ENCODE measurements around the gene ZSWIM6. TPM values are rescaled to one million over a fixed set of nuclear protein-coding genes. Genes with fewer than 3 reads are reported as not detected.
A peak's percentile ranks its signal among the peaks of the same experiment; 100 is the strongest.

The ZSWIM6 gene
- polyA plus RNA-seq, 6 donors from 2014 or later = 0.65 to 1.5 (median 1.4) TPM

GRCh38 chr5:61330341-61330844 lies 1.7 kb upstream of the ZSWIM6 start:
- no peak for DNase-seq
- Mint-ChIP-seq H3K27ac (peak overlapping the region; percentile 35 to 98 (median 93)), H3K27me3 (peaks cover 0 to 7% (median 3%) of the 10 kb centered on the region in 3 donors), H3K36me3 (no peaks in the 10 kb centered on the region), H3K4me1 (peaks cover 39 to 49% (median 45%) of the 10 kb centered on the region in 3 donors), H3K9me3 (no peaks in the 10 kb centered on the region), H3K4me3 (peak overlapping the region; percentile 86 to 97 (median 94))
- ATAC-seq (ENCODE audit: low read depth in 2 of 2) = no peak

GRCh38 chr5:61330845-61331406 lies 1.1 kb upstream of the ZSWIM6 start:
- Mint-ChIP-seq H3K27me3 (peaks cover 0 to 7% (median 3%) of the 10 kb centered on the region in 3 donors), H3K4me1 (peaks cover 39 to 53% (median 47%) of the 10 kb centered on the region in 3 donors)
- peak; percentile 46 to 47 for ATAC-seq (ENCODE audit: low read depth in 2 of 2)

GRCh38 chr5:61332358-61332749 lies 296 bp downstream of the ZSWIM6 start:
- peak overlapping the region in 5 of 6 donors; percentile 94 to 99 (median 98) for H3K27ac Mint-ChIP-seq
- H3K36me3 Mint-ChIP-seq = peaks cover 3 to 11% of the 10 kb centered on the region in 2 donors
- H3K9me3 Mint-ChIP-seq = no peaks in the 10 kb centered on the region
- ATAC-seq (ENCODE audit: low read depth in 2 of 2) (peak in 1 of 2 donors; percentile 1), DNase-seq (no peak)
- peaks cover 0 to 7% (median under 1%) of the 10 kb centered on the region in 3 donors for H3K27me3 Mint-ChIP-seq
- peaks cover 40 to 59% (median 55%) of the 10 kb centered on the region in 3 donors for H3K4me1 Mint-ChIP-seq
- H3K4me3 Mint-ChIP-seq = peak overlapping the region; percentile 92 to 98 (median 94)

More at GRCh38 chr5:61330845-61331406, 1.1 kb upstream of the ZSWIM6 start:
- Mint-ChIP-seq H3K9me3 (no peaks in the 10 kb centered on the region), H3K27ac (peak overlapping the region in 5 of 6 donors; percentile 35 to 98 (median 91)), H3K4me3 (peak overlapping the region; percentile 92 to 98 (median 94)), H3K36me3 (no peaks in the 10 kb centered on the region)
- peak; percentile 82 for DNase-seq

GRCh38 chr5:61332851-61333320 lies 828 bp downstream of the ZSWIM6 start:
- peaks cover 45 to 58% (median 52%) of the 10 kb centered on the region in 3 donors for H3K4me1 Mint-ChIP-seq
- peak overlapping the region; percentile 68 to 95 (median 86) for H3K4me3 Mint-ChIP-seq
- peaks cover 5 to 11% of the 10 kb centered on the region in 2 donors for H3K36me3 Mint-ChIP-seq
- ATAC-seq (ENCODE audit: low read depth in 2 of 2) (no peak), DNase-seq (no peak)
- no peaks in the 10 kb centered on the region for H3K9me3 Mint-ChIP-seq
- H3K27ac Mint-ChIP-seq = peak overlapping the region in 3 of 6 donors; percentile 31 to 90 (median 72)
- peaks cover 0 to 7% (median 0%) of the 10 kb centered on the region in 3 donors for H3K27me3 Mint-ChIP-seq

- no peaks in the 10 kb centered on the region for H3K9me3 Mint-ChIP-seq
- H3K36me3 Mint-ChIP-seq = peaks cover 5 to 11% of the 10 kb centered on the region in 2 donors
- ATAC-seq (ENCODE audit: low read depth in 2 of 2) = peak in 1 of 2 donors; percentile 6
- DNase-seq = peak; percentile 53
- peaks cover 0 to 4% (median 0%) of the 10 kb centered on the region in 3 donors for H3K27me3 Mint-ChIP-seq
- H3K27ac Mint-ChIP-seq = peak overlapping the region; percentile 81 to 94 (median 88)
- peak overlapping the region; percentile 84 to 95 (median 93) for H3K4me3 Mint-ChIP-seq
- H3K4me1 Mint-ChIP-seq = peaks cover 43 to 55% (median 49%) of the 10 kb centered on the region in 3 donors
Measured at GRCh38 chr5:61333321-61333953, 1.4 kb downstream of the ZSWIM6 start.

- H3K27me3 Mint-ChIP-seq = no peaks in the 10 kb centered on the region
- no peak for ATAC-seq (ENCODE audit: low read depth in 2 of 2)
- H3K27ac Mint-ChIP-seq = peak overlapping the region in 5 of 6 donors; percentile 35 to 90 (median 70)
- peak overlapping the region; percentile 84 to 95 (median 93) for H3K4me3 Mint-ChIP-seq
- no peaks in the 10 kb centered on the region for H3K9me3 Mint-ChIP-seq
- H3K4me1 Mint-ChIP-seq = peaks cover 36 to 53% (median 45%) of the 10 kb centered on the region in 3 donors
- no peak for DNase-seq
- peaks cover 5 to 11% of the 10 kb centered on the region in 2 donors for H3K36me3 Mint-ChIP-seq
Measured at GRCh38 chr5:61333954-61334867, 2.2 kb downstream of the ZSWIM6 start.

- no peak for DNase-seq
- no peak for ATAC-seq (ENCODE audit: low read depth in 2 of 2)
- Mint-ChIP-seq H3K4me1 (peaks cover 28 to 48% (median 41%) of the 10 kb centered on the region in 3 donors), H3K4me3 (peak overlapping the region; percentile 84 to 95 (median 93)), H3K27me3 (no peaks in the 10 kb centered on the region), H3K9me3 (no peaks in the 10 kb centered on the region), H3K36me3 (peaks cover 5 to 11% of the 10 kb centered on the region in 2 donors), H3K27ac (peak overlapping the region in 4 of 6 donors; percentile 34 to 90 (median 55))
Measured at GRCh38 chr5:61334868-61335615, 3.0 kb downstream of the ZSWIM6 start.

DNA sequence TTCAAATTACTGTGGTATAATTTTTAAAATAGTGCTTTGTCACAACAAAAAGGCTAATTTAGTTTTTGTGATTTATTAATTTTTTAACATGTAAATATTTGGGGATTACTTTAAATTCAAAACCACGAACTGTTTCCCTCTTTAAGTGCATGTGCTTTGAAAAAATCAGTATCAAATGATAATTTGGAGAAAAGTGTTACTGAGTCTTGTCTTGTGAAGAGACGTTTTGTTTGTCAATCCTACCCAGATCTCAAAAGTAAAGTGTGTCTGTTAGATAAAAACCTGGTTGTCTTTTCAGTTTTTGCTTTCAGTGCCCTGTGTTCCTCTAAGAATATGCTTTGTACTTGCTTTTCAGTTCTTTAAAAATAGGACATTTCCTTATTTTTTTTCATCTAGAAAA lies 7.7 kb downstream of the ZSWIM6 start:
- H3K27ac Mint-ChIP-seq = peak overlapping the region in 1 of 6 donors; percentile 41

DNA sequence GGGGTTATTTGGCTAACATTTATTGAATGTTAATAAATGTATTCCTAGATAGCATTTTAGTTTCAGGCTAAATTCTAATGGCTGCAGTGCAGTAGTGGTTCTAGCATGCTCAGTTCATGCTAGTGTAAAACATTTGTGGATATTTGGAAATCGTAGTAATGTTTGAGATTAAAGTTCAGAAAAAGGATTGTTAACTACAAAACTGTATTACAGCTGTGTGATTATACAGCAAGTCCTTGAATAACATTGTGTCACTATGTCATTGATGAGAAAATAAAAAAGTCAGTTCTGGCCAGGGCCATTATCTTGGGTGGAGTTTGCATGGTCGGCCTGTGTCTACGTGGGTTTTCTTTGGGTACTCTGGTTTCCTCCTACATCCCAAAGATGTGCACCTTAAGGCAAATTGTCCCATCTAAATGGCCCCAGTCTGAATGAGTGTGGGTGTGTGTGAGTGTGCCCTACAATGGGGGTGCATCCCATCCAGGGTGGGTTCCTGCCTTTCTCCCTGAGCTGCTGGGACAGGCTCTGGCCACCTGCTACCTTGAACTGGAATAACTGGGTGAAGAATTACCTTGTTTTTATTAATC lies 8.8 kb downstream of the ZSWIM6 start:
- Mint-ChIP-seq H3K27ac (no peak overlapping the region), H3K36me3 (peaks cover 5 to 11% of the 10 kb centered on the region in 2 donors), H3K4me3 (peak overlapping the region in 1 of 8 donors; percentile 5), H3K27me3 (no peaks in the 10 kb centered on the region), H3K9me3 (no peaks in the 10 kb centered on the region), H3K4me1 (peaks cover 28 to 56% (median 50%) of the 10 kb centered on the region in 3 donors)
- no peak for DNase-seq
- no peak for ATAC-seq (ENCODE audit: low read depth in 2 of 2)

More for the DNA sequence above, 7.7 kb downstream of the ZSWIM6 start:
- Mint-ChIP-seq H3K4me3 (no peak overlapping the region), H3K9me3 (no peaks in the 10 kb centered on the region), H3K27me3 (no peaks in the 10 kb centered on the region), H3K36me3 (peaks cover 5 to 11% of the 10 kb centered on the region in 2 donors), H3K4me1 (peaks cover 31 to 58% (median 51%) of the 10 kb centered on the region in 3 donors)
- no peak for ATAC-seq (ENCODE audit: low read depth in 2 of 2)
- DNase-seq = no peak

GRCh38 chr5:61342071-61342501 lies 10.0 kb downstream of the ZSWIM6 start:
- ATAC-seq (ENCODE audit: low read depth in 2 of 2) = no peak
- no peak for DNase-seq
- Mint-ChIP-seq H3K4me3 (no peak overlapping the region), H3K27ac (peak overlapping the region in 1 of 6 donors; percentile 14), H3K9me3 (no peaks in the 10 kb centered on the region), H3K27me3 (no peaks in the 10 kb centered on the region), H3K4me1 (peaks cover 31 to 52% (median 43%) of the 10 kb centered on the region in 3 donors), H3K36me3 (peaks cover 3 to 5% of the 10 kb centered on the region in 2 donors)

DNA sequence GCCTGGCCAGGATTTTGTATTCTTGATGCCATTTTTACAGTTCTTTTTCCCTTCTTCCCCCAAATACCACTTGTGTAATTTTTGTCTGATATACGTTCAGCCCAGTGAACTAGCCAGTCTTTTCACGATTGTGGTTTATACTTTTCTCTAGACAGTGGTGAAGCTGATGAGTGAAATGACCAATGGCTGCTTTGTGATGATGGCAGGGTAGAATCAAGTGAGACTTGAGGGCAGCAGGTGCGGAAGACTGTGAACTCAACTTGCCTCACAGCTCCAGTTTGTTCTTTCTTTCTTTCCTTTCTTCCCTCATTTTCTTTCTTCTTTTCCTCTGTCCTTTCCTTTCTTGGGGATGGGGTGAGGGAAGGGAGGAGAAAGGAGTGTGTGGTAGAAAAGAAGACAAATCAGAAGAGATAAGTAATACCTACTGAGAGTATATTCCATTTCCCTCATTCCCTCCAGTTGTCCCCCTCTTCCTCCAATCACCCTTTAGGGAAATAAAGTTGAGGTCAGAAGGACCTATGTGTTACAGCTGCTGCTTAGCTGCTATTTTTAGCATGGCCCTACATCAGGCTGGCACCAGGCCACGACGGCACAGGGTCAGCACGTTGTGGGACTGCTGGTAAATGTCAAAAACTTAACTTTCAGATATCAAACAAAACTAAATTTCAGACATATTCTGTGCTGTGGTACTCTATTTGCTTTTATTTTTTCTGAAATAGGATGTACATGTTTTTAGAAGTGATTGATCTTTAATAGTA lies 12.3 kb downstream of the ZSWIM6 start:
- Mint-ChIP-seq H3K27me3 (no peaks in the 10 kb centered on the region), H3K9me3 (no peaks in the 10 kb centered on the region), H3K27ac (peak overlapping the region in 3 of 6 donors; percentile 9 to 24 (median 17)), H3K4me3 (peak overlapping the region in 1 of 8 donors; percentile 21), H3K4me1 (peaks cover 36 to 67% (median 55%) of the 10 kb centered on the region in 3 donors), H3K36me3 (no peaks in the 10 kb centered on the region)
- ATAC-seq (ENCODE audit: low read depth in 2 of 2) (no peak), DNase-seq (no peak)
